ENCODE measurements around the gene NRDE2.

NRDE2 gene

GRCh38 chr14:90331497-90332270, at the start of gene NRDE2:
TSS of gene NRDE2 (minus strand) at chr14:90331941. CDS start at chr14:90331904, 37 bp downstream.
- peak; percentile 65 to 99 (median 97) for DNase-seq

GRCh38 chr14:90381011-90381786, 49.5 kb upstream of the NRDE2 start:
- DNase-seq, result peak in 47 of 56 donors; percentile 17 to 83 (median 58)

- no peak for DNase-seq
These were observed 47.4 kb upstream of the NRDE2 start for GRCh38 chr14:90379106-90379505.

- no peak for DNase-seq
These were observed 46.5 kb upstream of the NRDE2 start for GRCh38 chr14:90378249-90378648.

- no peak for DNase-seq
These were observed 44.2 kb upstream of the NRDE2 start for GRCh38 chr14:90375934-90376333.

- DNase-seq, result no peak
These were observed 43.1 kb upstream of the NRDE2 start for GRCh38 chr14:90374813-90375212.

- no peak for DNase-seq
These were observed 42.1 kb upstream of the NRDE2 start for GRCh38 chr14:90373887-90374286.

GRCh38 chr14:90368946-90369721, 37.4 kb upstream of the NRDE2 start:
- DNase-seq, result peak in 17 of 56 donors; percentile 6 to 31 (median 11)

- DNase-seq, result no peak
These were observed 30.8 kb upstream of the NRDE2 start for GRCh38 chr14:90362558-90362896.

- DNase-seq, result no peak
These were observed 30.3 kb upstream of the NRDE2 start for GRCh38 chr14:90361865-90362557.

- no peak for DNase-seq
These were observed 26.6 kb upstream of the NRDE2 start for GRCh38 chr14:90358359-90358758.

- no peak for DNase-seq
These were observed 25.2 kb upstream of the NRDE2 start for GRCh38 chr14:90356925-90357324.

- DNase-seq, result peak in 2 of 56 donors; percentile 4 to 24
These were observed 24.1 kb upstream of the NRDE2 start for GRCh38 chr14:90355540-90356518.

GRCh38 chr14:90354551-90355298, 23.0 kb upstream of the NRDE2 start:
- DNase-seq, result no peak

- DNase-seq, result peak in 1 of 56 donors; percentile 4
These were observed 18.0 kb upstream of the NRDE2 start for GRCh38 chr14:90349739-90350138.

GRCh38 chr14:90348270-90348669, 16.5 kb upstream of the NRDE2 start:
- DNase-seq, result no peak

- DNase-seq, result no peak
These were observed 13.5 kb upstream of the NRDE2 start for GRCh38 chr14:90345239-90345557.

GRCh38 chr14:90344331-90345238, 12.8 kb upstream of the NRDE2 start:
- DNase-seq, result no peak

Data from nucleus accumbens (tissue), 56 donors.